GM18517 (cell line): ENCODE results near the gene INF2.

Experiments used
- ATAC-seq: cut with Tn5 transposase; IDR thresholded peaks from one replicate; pipeline ENCODE4 v1.9.1; 2021; ENCODE audit warnings: mild to moderate bottlenecking, moderate library complexity; ENCODE audit not compliant: unreplicated experiment

The INF2 gene

DNA sequence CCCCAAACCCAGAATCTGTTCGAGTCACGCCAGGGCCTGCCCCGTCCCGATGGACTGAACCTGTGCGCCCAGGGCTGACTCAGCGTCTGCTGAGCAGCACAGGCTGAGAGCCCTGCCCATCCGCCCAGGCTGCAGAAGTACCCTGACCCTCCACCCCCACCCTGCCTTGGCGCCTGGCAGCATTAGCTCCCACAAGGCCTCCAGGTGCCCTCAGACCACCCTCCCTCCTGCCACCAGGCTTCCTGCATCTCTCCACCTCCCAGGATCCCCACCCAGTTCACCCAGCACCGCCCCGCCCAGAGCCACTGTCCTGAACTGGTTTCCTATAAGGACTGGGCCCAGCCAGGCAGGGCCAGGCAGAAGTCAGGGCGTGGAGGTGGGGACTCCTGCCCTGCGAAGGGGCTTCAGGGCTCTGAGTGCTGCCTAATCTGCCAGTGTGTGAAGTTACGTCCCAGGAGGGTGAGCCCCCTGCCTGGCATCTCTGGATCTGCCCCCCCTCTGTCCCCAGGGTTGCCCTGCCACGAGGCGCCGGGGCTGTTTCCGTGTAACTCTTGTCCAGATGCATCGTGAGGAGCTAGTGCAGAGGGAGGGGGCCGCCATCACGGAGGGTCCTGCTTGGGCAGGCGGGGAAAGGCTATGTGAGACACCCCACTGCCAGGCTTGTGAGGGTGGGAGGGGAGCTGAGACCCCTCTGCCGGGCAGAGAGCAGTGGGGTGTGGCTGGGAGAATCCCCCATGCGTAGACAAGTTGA lies 43.7 kb downstream of the INF2 start:
- ATAC-seq, result no peak

DNA sequence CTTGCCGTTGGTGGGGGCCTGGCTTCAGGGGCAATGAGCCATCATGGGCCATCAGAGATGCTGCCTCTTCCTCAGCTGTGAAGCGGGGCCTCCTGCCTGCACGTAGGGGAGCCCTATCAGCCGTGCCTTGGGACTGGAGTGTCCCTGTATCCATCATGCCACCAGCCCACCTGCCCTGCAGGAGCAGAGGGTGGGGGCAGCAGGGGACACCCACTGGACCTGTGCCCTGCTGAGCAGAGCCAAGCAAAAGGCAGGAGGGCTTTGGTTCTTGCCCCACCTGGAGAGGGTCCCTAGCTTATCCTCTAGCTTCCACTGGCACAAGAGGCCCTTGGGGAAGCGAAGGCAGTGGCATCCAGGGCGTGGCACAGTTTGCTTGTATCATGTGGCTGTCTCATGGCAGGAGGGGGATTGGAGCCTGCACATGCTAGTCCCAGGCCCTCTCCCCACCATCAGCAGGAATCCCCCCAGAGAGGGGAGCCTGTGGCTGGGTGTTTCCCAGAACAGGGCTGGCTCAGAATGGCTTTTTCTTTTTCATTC lies 44.7 kb downstream of the INF2 start:
- no peak for ATAC-seq

DNA sequence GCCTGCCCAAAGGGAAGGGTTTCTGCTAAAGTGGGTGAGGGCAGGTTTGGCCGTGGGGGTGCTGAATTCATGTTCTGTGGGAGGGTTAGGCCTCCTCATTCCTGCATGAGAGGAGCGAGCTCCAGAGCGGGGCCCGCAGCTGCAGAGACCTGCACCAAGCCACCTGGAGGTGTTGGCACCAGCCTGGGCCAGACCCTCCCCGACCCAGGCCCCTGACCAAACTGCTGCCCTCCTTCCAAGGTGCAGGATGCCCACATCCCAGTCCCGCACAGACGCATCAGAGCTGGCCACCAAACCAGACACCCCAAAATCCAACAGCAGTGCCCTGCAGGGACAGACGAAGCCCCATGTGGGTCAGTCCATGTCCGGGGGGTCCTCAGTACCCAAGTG lies 45.2 kb downstream of the INF2 start:
- no peak for ATAC-seq

DNA sequence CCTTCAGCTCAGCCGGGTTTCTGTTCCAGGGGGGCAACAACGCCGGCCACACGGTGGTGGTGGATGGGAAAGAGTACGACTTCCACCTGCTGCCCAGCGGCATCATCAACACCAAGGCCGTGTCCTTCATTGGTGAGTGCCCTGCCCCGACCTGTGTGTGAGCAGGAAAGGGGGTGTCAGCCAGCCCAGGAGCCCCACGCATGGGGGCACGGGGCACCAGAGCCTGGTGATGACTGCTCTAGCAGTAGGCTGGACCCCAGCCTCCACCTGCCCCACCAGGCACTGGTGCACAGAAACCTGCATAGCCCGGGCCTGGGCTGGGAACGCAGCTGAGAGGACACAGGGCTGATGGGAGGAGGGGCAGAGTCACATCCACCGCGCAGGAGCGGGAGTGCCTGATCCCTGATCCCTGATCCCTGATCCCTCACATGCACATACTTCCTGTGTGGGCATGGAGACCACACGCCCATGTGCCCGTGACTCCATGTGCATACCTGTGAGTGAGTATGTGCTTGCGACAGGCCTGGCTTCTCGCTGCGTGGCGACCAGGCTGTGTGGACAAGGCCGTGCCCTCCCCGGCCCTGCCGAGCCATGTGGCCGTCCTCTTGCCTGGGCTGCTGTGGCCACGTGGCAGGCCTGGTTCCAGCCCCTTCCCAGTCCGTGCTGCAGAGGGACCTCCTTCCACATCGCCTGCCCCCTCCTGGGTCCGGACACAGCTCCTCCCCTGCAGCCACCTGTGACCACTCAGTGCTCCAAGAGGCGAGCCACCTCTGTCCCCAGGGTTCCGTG lies 45.8 kb downstream of the INF2 start:
- ATAC-seq, result no peak

GRCh38 chr14:104735830-104736642 lies 46.6 kb downstream of the INF2 start:
- ATAC-seq, result no peak

GRCh38 chr14:104738375-104739019 lies 49.1 kb downstream of the INF2 start:
- no peak for ATAC-seq

DNA sequence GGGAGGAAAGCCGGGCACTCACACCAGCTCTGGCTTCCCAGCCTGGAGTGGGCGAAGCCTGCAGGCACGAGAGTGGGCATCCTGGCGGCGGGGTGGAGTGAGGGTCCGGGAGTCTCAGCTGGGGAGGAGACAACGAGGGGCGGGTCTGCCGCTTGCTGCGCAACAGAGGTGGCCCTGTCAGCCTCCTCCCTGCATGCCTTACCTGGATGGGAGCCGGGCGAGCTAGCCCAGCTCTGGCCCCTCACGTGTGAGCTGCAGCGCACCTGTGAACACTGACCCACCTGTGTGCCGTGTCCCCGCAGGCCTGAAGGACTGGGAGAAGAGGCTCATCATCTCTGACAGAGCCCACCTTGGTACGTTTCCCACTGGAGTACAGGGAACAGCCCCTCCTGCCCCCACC lies 49.6 kb downstream of the INF2 start:
- no peak for ATAC-seq

- no peak for ATAC-seq
Observed at GRCh38 chr14:104739546-104740516, 50.4 kb downstream of the INF2 start.

DNA sequence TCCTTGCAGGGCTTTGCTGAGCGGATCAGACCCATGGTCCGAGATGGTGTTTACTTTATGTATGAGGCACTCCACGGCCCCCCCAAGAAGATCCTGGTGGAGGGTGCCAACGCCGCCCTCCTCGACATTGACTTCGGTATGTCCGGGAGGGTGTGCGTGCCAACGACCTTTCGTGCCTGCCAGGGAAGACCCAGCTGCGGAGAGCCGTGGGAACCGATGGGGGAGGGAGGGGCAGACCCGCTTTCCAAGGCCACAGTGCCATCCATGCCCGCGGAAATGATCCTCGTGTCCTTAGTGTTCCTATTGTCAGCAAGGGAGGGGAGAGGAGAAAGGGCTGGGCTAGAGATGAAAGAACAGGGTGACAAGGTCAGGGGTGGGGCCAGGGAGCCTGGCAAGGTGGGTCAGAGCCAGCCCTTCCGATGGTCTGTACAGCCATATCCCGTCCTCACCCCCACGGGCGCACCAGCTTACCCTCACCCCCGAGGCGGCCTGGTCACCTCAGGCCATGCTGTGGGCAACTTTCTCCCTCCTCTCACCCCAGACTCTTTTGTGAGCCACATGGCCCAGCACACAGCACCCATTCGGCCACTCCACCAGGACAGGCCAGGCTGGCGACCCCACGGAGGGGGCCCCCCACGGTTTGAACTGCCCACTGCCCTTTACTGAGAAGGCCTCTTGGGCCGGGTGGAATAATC lies 51.8 kb downstream of the INF2 start:
- no peak for ATAC-seq

- no peak for ATAC-seq
Observed at GRCh38 chr14:104741803-104742251, 52.4 kb downstream of the INF2 start.

- ATAC-seq, result no peak
Observed at GRCh38 chr14:104742586-104743455, 53.4 kb downstream of the INF2 start.

DNA sequence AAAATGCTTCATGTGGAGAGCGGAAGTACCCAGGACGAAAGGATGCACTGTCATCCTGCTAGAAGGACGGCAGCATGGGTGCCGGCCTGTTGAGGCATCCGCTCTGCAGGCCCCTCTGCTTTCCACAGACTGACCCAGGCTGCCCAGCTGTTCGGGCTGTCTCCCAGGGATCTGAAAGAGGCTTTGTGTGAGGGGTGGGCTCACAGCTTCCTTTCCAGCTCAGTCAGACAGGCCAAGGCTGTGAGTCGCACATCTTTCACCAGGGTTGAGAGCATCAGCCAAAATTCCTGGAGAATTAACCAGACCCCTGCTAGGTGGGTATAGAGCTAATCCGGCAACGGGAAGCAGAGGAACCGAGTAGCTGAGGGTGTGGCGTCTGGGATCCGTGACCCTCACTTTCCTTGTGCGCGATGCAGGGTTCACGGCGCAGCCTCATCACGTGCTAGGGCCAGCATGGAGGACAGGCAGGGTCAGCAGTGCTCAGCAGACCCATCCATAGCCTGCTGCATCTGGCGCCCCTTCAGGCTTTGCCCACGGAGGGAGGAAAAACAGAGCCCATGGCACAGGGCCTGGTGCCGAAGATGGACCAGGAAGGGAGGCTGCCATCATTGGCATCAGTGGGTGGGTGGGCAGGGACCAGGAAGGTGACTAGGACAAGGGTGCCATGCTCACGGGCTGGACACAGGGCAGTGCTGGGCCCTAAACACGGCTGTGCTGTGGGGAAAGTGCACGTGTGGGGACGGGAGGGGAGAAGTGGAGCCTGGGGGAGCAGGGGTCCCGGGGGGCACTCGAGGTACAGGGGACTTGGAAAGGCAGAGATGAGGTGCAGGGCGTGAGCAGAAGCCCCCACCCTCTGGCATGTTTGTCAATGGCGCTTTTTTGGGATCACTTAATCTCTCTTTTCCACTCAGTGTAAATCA lies 54.3 kb downstream of the INF2 start:
- ATAC-seq, result no peak

GRCh38 chr14:104744484-104744883 lies 55.1 kb downstream of the INF2 start:
- ATAC-seq, result no peak

DNA sequence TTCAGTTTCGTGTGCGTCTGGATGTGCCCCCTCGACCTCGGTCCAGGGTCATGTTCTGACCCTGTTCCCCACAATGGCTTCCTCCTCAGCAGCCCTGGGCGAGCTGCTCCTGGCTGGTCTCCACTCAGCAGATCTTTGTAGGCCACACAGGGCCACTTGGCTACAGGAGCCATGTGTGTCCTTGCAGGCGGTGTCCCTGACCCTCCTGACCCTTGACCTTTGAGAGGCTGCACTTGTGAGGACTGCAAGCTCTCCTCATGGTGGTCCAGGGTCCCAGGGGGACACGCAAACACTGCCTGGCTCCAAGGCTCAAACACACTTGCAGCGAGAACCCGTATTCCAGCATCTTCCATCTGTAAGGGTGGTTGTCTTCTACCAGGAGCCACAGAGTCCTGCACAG lies 56.0 kb downstream of the INF2 start:
- no peak for ATAC-seq

DNA sequence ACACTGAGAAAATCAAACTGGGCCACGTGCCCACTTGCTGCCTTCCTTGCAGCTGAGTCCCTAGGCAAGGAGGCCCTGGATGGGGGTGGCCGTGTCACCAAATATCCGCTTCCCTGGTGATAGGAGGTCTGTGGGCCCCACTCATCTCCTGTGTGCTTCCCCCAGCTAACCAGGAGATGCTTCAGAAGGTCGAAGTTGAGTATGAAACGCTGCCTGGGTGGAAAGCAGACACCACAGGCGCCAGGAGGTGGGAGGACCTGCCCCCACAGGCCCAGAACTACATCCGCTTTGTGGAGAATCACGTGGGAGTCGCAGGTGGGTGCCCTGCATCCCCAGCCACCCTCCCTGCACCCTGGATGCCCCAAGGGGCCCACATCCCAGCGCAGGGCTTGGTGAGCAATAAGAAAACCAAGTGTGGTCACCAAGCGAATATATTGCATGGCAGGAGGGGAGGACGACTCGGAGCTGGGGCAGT lies 56.7 kb downstream of the INF2 start:
- ATAC-seq, result no peak

DNA sequence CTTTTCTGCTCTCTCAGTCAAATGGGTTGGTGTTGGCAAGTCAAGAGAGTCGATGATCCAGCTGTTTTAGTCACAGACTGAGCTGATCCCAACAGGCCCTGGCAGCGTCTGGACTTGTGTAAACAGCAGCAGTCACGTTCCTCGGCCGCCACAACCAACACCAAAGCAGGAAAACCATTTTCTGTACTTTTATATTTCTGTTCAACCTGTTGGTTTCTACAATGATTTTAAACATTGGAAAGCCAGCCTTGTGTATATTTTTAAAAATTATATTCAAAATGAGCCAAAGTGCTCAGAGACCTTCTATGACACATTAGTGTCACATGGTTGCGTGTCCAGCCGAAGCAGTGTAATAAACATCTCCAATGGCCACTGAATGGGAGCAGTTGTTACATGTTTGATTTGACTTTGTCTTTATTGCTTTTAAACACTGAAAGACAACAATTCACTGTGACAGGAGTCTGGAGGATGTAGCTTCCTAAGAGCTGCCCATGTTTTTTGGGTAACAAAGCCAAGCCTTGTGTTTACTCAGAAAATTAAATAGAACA lies 57.6 kb downstream of the INF2 start:
- ATAC-seq, result no peak

DNA sequence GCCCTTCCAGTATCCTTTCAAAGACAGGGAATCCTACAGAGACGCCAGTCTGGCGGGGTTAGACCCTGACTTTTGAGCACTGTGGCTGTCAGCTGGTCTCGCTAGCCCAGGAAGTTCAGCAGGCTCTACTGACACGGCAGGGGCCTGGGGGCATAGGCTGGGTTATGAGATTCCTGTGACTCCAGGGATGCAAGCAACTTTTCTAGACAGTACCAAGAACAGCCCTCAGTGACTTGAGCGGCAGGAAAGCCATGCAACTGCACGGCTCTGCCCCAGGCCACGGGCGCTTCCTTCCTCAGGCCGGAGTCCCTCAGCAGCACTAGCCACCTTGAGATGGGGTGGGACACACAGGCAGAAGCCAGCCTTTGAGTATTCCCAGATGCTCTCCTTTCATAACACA lies 58.5 kb downstream of the INF2 start:
- no peak for ATAC-seq
